ENCODE data around the gene TMEM178B.
"Not testable (repeated sequence)": the region's sequence is repeated elsewhere in the genome, so short reads cannot be mapped to it uniquely, and the experiment has no call there.

Gene TMEM178B

DNA sequence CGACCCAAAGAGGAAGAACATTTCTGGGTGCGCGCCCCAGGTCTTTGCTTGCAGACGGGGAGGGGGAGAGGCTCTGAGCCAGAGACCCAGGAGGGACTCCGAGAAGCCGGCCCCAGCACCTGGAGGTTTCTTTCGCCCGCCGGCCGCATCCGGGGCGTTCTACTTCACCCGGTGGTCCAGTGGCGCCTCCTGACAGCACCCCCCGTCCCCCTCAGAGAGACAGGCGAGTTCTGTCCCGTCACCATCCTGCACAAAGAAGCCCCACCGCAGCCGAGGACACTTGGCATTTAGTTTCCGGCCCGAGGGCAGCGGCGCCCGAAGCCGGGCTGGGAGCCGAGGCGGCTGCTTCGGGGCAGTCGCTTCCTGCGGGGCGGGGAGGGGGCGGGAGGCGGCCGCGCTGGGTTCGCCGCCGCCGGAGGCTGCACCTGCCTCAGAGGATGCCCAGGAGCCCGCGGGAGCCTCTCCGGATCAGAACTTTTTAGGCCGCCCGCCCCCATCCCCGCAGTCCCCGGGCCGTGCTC is at the start of gene TMEM178B:
Gene TMEM178B, plus strand, starts transcription at position 424 of the 521 bp plus-strand sequence.
- peak; percentile 41 for DNase-seq

DNA sequence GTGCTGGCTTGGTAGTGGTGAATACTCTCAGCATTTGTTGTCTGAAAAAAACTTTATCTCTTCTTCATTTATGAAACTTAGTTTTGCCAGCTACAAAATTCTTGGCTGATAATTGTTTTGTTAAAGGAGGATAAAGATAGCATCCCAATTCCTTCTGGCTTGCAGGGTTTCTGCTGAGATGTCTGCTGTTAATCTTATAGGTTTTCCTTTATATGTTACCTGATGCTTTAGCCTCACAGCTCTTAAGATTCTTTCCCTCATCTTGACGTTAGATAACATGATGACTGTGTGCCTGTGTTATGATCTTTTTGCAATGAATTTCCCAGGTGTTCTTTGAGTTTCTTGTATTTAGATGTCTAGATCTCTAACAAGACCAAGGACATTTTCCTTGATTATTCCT is 49.2 kb upstream of the TMEM178B start:
- DNase-seq: no peak

DNA sequence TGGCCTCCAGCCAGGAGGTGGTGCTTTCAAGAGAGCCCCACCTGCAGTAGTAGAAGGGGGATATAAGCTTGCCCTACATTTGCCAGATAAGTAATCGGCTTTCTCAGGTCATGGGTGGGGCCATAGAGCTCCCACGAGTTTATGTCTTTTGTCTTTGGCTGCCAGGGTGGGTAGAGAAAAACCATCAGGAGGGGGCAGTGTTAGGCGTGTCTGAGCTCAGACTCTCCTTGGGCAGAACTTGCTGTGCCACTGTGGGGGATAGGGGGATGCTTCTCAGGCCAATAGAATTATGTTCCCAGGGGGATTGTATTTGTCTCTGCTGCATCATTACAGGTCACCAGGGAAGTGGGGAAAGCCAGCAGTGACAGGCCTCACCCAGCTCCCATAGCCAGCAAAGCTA is 46.8 kb upstream of the TMEM178B start:
- no peak for DNase-seq

DNA sequence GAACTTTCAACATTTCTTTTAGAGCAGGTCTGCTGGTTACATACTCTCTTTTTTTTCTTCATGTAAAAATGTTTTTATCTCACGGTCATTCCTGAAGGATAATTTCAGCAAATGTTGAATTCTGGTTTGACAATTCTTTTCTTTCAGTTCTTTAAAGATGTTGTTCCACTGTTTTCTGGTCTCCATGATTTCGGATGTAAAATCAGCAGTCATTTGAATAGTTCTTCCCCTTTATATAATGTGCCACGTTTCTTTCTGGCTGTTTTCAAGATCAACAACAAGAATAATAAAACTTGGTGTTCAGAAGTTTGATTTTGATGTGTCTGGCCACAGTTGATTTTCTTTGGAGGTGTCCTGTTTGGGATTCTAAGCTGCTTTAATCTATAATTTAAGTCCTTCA is 45.1 kb upstream of the TMEM178B start:
- DNase-seq: no peak

DNA sequence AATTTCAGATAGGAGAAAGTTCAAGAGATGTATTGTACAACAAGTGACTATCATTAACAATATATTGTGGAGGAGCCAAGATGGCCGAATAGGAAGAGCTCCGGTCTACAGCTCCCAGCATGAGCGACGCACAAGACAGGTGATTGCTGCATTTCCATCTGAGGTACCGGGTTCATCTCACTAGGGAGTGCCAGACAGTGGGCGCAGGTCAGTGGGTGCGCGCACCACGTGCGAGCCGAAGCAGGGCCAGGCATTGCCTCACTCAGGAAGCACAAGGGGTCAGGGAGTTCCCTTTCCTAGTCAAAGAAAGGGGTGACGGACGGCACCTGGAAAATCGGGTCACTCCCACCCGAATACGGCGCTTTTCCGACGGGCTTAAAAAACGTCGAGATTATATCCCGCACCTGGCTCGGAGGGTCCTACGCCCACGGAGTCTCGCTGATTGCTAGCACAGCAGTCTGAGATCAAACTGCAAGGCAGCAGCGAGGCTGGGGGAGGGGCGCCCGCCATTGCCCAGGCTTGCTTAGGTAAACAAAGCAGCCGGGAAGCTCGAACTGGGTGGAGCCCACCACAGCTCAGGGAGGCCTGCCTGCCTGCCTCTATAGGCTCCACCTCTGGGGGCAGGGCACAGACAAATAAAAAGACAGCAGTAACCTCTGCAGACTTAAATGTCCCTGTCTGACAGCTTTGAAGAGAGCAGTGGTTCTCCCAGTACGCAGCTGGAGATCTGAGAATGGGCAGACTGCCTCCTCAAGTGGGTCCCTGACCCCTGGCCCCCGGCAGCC is 41.1 kb upstream of the TMEM178B start:
- not testable (repeated sequence) for DNase-seq

DNA sequence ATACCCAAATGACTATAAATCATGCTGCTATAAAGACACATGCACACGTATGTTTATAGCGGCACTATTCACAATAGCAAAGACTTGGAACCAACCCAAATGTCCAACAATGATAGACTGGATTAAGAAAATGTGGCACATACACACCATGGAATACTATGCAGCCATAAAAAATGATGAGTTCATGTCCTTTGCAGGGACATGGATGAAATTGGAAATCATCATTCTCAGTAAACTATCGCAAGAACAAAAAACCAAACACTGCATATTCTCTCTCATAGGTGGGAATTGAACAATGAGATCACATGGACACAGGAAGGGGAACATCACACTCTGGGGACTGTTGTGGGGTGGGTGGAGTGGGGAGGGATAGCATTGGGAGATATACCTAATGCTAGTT is 35.8 kb upstream of the TMEM178B start:
- DNase-seq: not testable (repeated sequence)

DNA sequence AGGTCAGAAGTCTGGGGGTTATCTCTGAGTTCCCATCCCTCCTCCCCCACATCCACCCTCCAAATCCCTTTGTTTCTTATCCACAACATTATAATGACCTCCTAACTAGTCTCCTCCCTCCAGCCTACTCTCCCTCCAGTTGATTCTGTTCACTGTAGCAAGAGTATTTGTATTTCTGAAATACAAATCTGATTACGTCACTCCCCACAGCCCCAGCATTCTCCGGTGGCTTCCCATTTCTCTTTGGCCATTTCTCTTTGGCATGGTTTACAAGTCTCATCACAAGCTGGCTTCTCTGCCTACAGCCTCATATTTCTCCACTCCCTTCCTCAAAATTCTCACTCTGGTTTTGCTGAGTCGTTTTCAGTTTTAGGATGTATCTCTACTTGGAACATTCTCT is 34.5 kb upstream of the TMEM178B start:
- DNase-seq: no peak

DNA sequence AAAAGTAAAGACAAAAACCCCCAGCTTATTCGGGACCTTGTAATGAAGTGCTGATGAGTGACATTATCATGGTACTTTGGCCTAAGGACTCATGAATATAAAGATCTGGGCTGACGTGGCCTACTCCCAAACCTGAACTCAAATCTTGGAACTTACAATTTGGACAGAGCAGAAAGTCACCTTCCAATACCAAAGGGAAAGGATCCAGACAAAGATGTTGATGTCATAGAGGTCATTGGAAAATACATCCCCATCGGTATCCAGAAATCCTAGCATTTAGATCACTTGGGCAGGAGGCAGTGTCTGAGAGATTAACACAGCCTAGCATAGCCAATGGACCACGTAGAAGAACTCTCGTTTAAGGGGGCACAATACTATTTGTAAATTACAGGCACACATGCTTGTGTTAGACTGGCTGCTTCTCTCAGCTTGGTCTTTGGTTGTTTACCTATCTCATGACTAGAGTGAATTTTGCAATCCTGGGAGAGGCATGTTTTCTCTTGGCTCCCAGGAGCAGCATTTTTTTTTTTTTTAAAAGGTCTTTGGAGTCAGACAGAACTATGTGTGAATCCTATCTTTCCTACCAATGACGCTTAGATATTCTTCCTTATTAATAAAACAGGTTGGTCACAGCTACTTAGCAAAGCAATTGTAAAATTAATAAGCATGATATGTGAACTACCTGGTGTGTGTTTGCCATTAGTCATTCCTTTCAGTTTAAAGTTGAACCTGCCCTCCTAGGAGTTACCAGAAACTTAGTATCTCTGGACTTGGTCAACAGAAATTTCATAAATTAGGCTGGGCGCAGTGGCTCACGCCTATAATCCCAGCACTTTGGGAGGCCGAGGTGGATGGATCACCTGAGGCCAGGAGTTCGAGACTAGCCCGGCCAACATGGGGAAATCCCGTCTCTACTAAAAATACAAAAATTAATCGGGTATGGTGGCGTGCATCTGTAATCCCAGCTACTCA is 31.4 kb upstream of the TMEM178B start:
- no peak for DNase-seq

DNA sequence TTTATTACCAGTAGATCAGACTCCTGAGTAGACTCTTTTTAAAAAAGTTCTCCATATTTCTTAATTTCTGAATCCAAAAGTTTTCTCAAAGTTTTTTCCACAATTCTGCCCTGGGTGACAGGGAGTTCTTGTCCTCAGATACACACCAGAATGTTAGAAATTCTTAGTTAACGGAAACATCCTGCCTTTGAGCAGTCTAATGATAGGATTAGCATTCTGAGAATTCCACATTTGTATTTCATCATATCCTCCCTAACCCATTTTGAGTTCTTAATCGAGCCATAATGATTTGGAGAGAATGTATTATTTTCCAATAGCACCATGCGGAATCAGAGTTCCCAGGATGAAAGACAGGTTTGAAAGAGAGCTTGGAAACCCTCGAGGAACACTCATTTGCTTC is 30.2 kb upstream of the TMEM178B start:
- no peak for DNase-seq

DNA sequence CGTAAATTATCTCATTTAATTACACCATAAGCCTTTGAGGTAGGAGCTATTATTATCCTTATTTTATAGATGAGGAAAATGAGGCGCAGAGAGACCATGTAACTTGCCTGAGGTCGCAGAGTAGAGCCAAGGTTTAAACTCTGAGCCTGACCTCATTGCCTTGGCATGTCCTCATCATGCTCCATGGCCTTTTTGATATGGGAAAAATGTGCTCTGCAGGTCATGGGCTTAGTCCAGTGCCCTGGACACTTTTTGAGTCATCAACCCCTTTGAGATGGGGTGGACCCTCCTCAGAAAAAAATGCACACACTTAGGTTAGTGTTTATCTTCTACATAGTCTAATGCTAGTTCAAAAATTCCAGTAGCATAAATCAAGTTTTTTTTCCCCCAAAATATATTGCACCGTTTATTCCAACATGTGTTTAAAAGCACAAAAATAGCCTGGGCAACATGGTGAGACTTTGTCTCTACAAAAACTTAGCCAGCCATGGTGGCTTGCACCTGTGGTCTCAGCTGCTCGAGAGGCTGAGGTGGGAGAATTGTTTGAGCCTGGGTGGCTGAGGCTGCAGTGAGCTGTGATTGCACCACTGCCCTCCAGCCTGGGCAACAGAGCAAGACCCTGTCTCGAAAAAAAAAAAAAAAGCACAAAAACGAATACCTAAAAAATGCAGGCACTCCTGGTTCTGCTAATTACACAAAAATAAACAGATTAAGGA is 28.6 kb upstream of the TMEM178B start:
- DNase-seq: no peak

DNA sequence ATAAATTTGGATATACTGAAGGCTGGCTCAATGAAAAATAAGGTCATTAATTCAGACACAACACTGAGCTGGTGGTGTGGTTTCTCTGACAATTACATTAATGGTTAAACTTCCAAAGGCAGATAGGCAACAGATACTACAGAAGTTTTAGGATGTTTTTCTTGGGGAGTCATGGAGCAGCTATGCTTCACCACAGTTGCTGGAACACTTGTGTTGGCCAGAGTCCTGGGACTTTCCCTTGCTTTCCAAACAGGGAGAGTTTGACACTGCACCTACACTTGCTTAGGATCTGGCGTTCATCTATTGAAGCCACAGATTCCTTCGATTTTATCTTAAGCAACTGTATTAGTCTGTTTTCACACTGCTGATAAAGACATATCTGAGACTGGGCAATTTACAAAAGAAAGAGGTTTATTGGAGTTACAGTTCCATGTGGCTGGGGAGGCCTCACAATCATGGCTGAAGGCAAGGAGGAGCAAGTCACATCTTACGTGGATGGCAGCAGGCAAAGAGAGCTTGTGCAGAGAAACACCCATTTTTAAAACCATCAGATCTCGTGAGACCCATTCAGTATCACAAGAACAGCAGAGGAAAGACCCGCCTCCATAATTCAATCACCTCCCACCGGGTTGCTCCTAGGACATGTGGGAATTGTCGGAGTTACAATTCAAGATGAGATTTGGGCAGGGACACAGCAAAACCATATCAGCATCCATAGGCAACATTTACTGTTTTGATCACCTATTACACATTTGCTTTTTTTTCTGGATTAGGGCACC is 27.8 kb upstream of the TMEM178B start:
- no peak for DNase-seq

DNA sequence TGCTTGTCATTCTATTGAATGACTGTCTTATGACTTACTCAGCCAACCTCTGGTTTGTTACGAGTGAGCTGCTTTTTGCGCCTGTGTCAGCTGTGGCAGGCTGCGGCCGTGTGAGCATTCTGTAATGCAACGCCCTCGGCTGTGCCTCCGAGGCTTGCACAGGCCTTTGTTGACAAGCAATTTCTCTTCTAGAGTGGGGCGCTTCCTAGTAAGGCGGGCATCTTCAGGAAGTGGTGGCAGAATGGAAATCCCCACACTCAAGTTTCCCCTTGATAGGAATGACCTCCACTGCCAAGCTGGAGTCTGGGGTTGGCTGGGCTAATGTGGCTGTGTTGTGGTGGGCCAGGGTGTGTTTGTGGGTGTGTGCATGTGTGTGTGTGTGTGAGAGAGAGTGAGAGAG is 20.2 kb upstream of the TMEM178B start:
- DNase-seq: peak; percentile 61

DNA sequence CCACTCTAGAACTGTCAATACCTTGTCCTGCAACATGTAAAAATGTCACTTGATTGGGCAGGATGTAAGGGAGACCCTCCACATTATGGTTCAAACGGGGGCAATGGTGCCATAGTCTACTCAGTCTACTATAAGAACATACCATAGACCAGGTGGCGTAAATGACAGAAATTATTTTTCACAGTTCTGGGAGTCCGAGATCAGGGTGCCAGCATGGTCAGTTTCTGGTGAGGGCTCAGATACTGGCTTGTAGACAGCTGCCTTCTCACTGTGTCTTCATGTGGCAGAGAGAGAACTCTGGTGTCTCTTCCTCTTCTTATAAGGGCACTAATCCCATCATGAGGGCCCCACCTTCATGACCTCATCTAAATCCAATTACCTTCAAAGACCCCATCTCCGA is 18.7 kb upstream of the TMEM178B start:
- no peak for DNase-seq

DNA sequence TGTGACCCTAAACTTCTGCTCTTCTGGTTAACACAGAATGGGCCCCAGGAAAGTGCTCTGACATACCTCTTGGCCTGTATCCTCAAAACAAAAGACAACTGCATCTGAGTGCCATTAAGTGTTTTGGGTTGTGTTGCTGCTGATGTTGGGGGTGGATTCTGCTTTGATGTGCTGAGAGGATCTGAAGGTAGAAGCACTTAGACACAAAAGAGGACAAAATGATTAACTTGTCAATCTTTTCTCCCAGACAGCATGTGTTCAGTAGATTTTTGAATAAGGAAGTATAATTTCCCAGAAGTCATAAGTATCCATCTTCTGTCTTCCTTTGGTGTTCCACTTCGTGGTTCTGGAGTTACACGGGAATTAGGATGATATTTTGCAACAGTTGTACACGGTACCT is 16.1 kb upstream of the TMEM178B start:
- no peak for DNase-seq

DNA sequence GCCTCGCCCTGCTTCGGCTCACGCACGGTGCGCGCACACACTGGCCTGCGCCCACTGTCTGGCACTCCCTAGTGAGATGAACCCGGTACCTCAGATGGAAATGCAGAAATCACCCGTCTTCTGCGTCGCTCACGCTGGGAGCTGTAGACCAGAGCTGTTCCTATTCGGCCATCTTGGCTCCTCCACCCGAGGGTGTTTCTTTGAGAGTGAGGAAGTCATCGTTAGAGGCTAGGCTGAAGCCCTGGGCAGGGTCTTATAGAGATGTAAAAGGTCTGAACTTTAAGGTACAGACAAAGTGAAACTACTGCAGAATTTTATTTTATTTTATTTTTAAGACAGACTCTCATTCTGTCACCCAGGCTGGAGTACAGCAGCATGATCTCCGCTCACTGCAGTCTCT is 6.0 kb upstream of the TMEM178B start:
- DNase-seq: not testable (repeated sequence)

DNA sequence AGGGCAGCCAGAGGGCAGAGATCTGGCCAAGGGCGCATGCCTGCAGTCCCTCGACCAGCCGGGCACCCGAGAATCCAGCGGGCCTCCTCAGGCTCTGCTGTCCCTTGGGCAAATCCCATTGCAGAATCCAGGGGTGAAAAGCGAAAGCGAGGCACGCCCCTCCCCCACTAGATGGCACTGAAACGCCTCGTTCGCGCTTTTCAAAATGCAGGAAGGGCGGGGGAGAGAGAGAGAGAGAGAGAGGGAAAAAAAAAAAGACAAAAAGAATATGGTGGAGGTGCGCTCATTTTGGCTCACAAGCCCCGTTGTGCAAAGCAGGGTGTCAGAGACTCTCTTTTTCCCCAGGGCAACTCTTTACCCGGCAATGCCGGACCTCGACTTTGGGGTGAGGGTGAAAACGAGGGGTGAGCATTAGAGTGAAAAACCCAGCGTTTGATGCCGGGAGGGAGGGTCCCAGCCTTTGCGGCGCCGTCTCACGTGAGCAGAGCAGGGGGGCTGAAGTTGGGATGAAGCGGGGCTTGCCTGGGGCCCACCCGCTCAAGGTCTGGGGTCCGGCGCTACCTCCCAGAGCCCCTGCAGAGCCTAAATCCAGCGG is 2.5 kb upstream of the TMEM178B start:
- DNase-seq: peak; percentile 71

DNA sequence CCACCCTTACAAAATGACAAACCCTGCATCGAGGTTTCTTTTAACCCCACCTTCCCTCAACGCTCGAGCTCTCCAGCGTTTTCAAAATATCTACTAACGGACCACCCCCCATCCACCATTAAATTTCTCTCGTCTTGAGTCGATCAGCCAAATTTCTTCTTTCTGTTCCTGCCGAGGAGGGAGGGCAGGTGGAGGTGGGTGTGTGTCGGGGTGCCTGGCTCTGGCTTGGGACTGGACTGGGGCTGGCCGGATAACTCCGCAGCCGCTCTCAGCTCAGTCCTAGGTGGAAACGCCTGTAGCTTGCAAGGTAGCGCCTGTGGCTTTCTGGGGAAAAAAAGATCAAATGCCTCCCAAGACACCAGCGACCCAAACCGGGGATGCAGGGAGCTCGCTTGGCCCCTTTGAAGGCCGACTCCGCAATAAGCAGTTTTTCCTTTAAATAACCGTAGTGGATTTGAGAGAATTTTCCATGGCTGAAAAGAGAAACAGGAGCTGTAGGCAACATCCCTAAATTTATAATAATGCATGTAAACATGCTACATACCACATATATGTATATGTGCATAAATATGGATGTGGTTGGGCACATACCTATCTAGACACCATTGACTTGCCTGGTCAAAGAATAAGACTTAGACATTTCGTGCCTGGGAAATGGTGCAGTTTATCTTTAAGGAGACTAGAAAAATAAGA is 1.9 kb upstream of the TMEM178B start:
- no peak for DNase-seq

DNA sequence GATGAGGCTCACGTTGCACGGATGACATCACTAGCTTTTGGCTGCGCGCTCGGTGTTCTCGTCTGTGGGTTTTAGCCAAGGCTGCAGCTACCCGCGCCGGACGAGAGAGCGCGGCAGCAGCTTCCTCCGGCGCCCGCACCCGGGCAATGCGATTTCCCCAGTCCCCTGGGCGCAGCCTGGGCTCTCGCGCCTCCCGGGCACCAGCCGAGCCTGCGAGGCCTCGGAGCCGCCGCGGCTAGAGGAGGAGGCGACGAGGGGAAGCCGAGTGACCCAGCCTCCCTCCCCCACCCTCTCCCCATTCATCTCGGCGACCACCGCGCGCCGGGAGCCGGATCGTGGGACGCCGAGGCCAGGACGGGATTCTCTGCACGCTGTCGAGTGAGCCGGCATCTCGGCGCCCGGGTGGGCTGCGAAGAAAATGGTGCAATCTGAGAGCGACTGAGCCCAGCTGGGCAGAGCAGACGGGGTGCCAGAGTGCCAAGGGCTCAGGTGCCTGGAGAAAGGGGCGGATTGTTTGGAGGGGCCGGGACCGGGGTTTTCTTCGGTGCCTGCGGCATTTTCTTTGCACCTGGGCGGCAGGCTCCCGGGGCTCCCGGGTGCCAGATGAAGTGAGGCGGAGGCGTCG is 1.2 kb upstream of the TMEM178B start:
- DNase-seq: peak; percentile 57

DNA sequence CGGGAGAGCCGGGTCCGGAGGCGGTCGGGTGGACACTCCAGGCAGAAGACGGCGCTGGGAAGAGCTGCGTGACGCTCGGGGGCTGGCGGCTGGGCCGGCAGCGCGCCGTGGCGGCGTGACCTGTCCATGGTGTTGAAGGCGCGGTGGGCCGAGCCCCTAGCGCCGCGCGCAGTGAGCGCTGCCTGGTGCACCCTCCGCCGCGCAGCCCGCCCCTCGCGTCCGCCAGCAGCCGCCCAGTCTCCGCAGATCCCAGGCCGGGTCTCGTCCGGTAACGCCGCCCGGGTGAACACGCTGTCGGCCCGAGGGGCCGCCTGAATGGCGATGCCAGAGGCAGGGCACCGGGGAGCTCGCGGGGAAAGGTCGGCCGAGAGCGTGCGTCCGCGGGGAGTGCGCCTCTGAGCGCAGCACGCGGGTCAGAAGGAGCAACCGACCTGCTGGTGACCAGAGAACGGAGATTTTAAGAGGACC is 657 bp upstream of the TMEM178B start:
- peak; percentile 41 for DNase-seq
